ENCODE measurements around the gene SLC1A3.

Gene SLC1A3

GRCh38 chr5:36723912-36724311 lies 117.5 kb downstream of the SLC1A3 start:
- DNase-seq = no peak

- no peak for DNase-seq
Observed at GRCh38 chr5:36724467-36725332, 118.3 kb downstream of the SLC1A3 start.

DNA sequence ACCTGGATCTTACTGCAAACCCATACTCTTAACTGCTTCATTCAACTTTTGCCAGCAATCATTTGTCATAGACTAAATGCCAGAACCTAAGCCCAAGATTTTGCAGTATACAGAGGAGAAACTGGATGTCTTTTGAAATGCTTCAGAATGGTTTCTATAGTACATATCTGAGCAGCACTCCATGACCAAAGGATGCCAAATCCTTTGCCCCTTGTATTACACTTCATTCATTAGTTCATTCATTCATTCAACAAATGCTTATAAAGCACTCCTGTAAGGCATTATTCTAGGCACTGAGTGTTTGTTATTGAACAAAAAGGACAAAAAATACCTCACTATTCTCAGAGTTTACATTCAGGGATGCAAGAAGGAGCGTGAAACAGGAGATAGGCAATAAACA lies 119.9 kb downstream of the SLC1A3 start:
- no peak for DNase-seq

GRCh38 chr5:36726767-36727166 lies 120.4 kb downstream of the SLC1A3 start:
- DNase-seq = no peak

- DNase-seq = peak; percentile 64
Observed at GRCh38 chr5:36728697-36729543, 122.5 kb downstream of the SLC1A3 start.

DNA sequence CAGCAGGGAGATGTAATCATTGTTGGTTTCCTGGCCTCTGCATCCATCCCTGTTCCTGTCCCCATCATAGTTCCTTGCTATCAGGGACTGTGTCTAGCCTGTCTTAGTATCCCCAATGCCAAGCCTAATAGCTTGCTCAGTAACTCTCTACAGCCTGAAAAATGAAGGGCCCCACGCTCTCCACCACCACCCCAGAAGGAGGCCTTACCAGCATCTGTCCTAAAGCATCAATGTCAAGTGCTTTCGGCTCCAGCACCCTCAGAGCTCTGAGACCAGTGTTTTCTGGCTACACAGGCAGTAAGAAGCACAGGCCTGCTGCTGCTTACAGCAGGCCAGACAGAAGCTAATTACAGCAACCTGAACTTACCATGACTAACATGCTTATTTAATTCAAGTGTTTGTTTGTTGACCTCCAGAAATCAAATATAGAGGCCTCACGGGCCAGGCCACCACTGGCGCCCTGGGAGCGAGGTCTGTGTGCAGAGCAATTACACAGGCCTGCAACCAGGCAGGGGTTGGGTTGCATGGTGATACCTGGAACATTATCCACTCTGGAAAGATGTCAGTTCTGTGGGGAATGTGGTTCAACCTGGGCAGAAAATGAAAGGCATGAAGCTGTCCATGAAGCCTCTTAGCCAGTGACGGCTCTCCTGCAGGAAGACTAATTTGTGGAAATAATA lies 124.3 kb downstream of the SLC1A3 start:
- no peak for DNase-seq

DNA sequence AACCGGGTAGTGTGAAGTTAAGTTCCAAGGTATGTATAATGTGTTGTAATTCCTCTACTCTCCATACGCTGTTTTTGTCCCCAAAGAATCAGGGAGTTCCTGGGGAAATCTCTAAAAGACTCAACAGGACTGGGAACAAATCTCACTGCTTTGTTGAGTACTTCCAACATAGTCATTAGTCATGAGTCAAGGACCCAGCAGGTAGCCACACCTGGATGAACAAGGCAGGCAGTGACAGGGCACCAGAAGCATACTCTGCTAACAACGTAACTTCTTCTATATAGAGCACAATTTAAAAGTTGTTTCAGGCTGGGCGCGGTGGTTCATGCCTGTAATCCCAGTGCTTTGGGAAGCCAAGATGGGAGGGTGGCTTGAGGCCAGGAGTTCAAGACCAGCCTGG lies 126.8 kb downstream of the SLC1A3 start:
- no peak for DNase-seq

DNA sequence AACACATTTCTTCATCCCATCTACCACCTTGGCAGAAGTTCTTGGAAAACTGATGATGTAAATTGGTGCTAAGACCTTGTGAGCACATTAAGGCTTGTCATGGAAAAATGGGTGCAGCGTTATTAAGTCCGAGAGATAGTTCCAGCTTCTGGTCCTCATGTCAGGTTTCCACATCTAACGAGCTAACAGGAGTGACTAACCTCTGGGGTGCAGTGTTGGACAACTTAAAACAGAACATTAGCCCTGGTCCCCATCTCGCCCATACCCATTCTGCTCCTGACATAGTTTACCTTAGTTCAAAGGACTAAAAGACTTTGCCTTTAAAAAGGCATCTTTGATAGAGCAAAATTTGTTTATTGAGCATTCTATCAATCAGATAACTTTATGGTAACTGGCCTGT lies 128.0 kb downstream of the SLC1A3 start:
- peak; percentile 10 for DNase-seq

DNA sequence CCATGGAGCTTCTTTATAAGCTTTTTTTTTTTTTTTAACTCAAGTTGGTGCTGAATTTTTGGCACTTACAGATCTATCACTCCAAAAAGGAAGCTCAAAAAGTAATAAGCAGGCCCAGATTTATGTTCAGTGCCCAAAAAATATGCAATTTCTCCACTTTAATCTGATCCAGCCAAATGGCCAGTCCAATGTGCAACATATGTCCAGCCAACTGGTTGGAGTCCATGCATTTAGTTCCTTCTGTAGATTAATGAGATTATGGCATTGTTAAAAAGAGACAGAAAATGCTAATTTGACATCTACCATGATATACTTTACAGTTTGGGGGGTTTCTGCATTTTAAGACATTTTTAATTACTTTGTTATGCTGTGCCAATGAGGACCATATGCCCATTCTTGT lies 129.5 kb downstream of the SLC1A3 start:
- DNase-seq = no peak

Data from NCI-H2171 treated with DMSO at 0.1 percent for 48 hours (cell line).